CD4-positive, alpha-beta T cell treated with Interleukin-1 beta for 1 hour (primary cell): ENCODE results near the gene DSP.

Experiments used
- DNase-seq, 2 donors: peaks; one replicate each; pipeline ENCODE4 v3.0.0-alpha.2; 2020 to 2022

Gene DSP

DNA sequence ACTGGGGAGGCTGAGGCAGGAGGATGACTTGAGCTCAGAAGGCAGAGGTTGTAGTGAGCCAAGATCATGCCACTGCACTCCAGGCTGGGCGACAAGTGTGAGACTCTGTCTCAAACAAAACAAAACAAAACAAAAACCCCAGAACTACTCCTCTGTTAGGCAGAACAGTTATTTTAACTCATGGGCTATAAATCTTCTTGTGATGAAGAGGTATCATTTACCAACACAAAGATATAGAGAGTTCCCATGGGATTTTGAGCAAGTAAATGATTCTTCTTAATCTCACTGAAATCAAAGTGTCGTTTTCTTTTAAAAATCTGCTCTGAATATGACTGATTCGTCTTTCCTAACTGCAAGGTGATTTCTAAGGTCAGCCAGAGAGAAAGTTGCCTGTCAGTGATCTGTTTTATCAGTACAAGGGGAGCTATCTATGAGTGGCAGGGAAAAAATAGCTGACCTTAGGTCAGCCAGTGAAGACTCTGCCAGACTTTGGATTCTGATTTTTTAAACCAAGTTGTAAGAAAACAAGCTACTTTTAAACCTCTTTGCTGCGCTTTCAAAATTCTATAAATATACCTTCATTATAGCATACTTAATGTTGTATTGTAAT, 3.8 kb upstream of the DSP start:
- DNase-seq = no peak

DNA sequence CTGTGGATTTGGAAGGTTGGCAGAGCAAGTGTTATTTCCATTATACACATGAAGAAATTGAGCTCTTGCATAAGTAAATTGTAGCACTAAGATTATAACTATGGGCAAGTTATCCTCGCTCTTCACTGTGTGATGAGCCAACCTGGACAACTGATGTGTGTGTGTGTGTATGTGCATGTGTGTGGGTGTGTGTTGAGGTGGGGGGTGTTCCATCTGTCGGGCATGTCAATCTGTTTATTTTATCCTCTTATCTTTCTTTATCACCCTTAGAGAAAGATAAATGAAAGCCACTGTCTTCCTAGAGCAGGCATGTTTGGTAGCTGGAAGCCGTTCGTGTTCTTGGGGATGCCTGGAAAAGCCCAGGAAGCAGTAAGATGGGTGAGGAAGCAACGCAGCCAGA, 3.0 kb upstream of the DSP start:
- DNase-seq = no peak

DNA sequence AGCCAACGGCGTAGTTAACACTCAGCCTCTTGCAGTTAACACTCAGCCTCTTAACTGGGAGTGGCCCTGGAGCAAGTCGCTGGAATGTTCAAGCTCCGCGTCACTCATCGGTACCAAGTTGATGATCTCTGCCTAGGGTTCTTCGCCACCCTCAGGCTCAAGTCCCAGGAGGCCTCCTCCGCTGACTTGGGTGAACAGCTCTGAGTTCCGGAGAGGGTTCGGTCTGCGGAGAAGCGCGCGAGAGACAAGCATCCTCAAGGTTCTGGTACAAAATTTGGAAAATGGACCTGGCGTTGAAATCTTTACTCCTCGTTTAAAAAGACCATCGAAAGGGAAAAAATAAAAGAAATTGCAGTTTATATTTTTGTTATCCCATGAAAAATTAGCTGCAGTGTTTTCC, 876 bp upstream of the DSP start:
- no peak for DNase-seq

DNA sequence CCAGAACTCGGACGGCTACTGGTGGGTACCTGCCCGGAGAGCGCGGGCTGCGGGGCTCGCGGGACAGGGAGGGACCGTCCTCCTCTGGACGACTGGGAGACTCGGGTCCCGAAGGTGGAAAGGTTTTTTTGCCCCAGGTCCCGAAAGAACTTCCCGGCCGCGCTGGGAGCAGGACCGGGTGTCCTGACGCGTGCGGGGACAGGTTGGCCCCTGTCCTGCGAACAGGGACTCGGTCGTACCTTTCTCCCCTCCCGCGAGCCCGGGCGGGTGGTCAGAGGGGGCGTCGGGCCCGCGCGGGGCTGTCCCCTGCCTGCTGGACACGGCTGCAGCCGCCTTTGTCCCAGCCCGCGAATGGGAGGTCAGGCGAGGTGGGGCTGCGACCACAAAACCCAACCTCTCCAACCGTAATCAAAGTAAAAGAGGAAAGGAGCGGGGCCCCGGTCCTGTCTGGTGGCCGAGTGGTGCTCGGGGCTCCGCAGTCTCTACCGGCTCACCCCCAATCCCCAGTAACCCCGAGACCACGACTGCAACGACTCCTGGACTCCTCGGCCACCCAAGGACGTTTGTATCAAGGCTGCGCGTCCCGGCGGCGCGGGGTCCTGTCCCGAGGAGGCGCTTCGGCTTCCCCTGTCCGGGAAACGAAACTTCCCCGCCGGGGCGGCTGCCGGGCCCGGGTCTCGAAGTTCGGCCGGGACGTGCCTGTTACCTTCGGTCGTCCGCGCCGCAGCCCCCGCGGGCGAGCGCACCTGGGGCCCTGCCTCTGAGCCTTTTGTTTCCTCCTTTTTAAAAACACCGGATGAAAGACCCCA, 798 bp downstream of the DSP start:
- DNase-seq = no peak

DNA sequence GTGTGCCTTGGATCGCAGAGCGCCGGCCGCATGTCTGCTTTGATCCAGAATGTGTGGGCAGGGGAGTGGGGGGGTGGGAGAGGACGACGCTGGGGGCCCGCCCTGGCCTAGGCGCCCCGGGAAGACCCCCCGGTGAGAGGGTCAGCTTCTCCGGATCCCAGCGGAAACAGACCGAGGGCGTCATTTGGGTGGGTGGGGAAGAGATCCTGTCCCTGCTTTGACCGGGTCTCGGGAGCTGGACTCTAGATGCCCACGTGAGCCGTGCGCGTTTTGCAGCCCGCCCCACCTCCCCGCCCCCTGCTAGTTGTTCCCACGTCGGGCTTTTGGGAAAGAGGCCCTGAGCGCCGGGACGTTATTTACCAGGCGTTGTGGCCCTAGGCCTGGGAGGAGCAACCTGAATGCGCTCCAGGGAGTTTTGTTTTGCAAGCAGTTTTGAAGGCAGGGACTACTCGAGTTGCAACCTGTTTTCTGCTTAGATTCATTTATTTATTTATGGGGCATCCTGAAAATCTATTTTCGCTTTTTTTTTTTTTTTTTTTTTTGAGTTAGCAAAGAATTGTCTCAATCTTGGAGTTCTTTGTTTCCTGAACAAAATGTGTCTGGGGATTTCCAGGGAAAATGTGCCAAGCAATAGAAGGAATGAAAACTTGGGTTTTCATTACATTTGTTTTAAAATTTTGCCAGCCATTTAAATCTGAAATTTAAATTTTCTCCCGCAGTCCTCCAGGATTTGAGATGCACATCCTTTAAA, 1.6 kb downstream of the DSP start:
- no peak for DNase-seq

DNA sequence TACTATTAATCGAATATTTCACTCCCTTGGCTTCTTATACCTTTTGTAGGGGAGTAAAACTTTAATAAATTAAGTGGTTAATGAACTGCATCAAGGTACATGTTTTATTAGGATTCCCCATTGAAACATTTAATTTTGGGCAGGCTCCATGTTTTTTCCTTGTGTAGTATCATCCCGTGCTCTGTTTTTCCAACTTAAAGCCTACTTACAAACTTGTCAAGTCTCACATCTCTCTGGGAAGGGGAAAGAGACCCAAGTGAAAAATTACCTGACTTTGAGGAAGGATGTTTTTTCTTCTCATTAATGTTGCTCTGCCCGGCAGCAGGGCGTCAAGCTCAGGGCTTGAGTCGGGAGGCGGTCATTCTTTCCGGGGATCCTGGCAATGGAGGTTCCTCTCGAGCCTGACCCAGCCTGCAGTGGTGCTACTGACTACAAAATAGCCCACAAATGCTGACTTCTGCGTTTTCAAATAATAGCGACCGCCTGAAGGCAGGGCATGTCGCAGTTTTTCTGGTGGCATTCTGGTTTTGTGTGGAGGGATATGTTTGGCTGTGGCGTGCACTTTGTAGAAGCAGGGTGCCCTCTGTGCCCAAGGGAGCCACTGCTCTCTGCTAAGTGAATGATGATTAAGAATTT, 2.4 kb downstream of the DSP start:
- DNase-seq = no peak

DNA sequence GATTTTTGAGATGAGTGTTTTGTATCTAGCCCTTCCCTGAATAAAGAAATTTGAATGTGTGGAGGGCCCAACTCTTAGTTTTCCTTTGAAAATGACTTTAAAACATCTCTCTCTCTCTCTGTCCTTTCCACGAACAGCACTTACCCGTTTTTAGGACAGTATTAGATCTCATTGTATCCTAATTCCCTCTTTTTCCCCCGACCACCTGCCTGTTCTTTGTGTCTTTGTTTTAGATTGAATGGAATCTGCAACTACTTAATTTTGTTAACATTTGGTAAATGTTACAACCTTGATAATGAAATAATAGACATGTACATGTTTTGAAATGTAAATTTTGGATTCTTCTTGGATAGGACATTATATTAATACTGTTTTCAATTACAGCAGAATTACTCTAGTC, 3.1 kb downstream of the DSP start:
- no peak for DNase-seq

DNA sequence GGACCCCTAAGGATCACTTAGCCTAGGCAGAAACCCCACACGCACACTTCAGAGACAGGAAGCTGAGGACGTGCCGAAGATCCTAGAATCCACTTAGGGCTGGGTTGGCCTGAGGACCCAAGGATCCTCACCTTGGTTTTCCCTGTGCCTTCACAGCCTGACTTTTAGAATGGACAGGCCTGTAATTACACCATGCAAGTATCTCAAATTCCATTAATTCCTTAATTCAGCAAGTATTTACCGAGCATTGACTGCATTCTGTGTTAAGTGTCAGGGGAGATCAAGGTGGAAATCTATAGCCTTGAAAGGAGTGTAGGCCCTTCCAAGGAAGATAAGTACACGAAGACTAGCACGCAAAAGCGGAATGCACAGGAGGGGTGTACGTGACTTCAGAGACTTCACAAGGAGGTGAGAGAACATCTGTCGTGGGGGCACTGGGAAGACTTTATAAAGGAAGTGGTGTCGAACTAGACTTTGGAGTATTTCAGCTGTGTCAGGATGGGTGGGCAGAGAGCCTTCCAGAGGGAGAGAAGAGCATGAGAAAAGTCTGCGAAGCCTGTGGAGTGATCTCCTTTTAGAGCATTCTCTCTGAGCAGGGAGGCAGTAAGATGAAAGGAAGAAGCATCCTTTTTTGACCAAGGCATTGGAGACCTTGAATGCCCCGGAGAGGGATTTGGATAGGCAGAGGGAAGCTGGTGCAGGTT, 4.0 kb downstream of the DSP start:
- DNase-seq = no peak

DNA sequence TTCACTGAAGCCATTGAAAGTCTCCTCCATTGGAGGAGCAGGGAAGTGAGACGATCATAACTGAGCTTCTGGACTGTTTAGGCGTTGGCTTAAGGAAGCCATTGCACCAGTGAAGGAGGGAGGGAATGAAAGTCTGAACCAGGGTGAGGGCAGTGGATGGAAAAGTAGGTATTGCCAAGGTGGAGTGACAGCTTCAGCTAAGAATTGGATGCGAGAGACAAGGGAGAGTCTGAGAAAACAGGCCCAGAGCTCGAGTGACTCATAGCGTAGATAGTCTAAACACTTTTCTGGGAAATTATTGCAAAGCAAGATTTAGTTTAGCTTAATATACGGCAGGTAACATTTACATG, 4.5 kb downstream of the DSP start:
- no peak for DNase-seq

DNA sequence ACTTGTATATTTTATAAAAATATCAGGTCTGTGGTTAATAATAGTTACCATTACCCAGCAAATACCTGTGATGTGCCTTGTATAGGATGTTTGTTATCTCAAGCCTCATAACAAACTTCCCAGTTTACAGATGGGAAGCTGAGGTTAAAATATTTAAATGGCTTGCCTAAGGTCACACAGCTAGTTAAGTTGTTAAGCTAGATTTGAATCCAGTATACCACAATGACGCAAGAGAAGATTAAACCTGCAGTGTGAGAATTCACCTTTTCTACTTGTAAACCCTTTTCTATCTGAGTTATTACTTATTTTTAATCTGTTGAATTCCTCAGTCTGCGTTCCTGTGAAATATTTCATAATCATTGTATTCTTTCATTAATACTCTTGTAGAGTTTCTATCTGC, 4.9 kb downstream of the DSP start:
- no peak for DNase-seq

DNA sequence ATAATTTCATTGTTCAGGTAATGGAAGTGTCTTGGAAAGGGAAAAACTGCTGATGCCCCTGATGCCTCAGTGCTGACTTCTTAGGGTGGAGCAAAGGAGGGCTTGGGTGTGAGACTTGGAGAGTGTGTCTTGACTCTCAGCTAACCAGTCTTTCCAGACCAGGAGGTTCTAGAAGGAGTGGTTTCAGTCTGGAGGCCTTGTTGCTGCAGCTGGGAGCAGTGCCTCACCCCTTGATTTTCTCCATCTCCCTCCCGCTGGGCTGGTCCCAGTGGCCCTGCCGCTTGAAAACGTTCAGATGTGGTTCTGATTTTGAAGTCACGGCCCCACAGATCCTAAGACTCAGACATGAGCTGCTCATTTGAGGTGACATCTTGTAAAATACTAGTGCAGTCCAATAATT, 5.4 kb downstream of the DSP start:
- no peak for DNase-seq

DNA sequence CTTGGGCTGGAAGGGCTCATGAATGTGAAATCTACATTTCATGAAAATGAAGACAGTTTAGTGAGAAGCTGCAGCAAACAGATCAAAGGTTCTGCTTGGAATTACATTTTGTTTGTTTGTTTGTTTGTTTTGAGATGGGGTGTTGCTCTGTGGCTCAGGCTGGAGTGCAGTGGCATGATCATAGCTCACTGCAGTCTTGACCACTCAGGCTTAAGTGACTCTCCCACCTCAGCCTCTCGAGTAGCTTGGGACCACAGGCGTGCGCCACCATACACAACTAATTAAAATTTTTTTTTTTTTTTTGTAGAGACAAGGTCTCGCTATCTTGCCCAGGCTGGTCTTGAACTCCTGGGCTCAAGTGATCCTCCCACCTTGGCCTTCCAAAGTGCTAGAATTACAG, 5.8 kb downstream of the DSP start:
- DNase-seq = no peak

DNA sequence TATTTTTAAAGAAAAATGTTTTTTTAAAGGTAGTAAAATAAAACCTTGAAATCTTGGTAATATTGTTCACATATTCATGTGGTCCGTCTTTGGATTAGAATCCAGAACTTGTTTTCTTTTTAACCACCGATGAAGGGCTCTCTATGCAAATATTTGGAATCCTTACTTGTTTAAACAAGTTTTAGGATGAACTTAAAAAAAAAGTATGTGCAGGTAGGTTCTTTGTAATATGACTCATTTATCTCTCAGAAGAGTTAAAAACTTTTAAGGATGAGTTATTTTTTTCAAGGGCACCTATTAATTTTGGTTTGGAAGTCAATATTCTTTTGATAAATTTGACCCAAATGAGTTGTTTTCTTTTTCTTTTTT, 8.9 kb downstream of the DSP start:
- no peak for DNase-seq

DNA sequence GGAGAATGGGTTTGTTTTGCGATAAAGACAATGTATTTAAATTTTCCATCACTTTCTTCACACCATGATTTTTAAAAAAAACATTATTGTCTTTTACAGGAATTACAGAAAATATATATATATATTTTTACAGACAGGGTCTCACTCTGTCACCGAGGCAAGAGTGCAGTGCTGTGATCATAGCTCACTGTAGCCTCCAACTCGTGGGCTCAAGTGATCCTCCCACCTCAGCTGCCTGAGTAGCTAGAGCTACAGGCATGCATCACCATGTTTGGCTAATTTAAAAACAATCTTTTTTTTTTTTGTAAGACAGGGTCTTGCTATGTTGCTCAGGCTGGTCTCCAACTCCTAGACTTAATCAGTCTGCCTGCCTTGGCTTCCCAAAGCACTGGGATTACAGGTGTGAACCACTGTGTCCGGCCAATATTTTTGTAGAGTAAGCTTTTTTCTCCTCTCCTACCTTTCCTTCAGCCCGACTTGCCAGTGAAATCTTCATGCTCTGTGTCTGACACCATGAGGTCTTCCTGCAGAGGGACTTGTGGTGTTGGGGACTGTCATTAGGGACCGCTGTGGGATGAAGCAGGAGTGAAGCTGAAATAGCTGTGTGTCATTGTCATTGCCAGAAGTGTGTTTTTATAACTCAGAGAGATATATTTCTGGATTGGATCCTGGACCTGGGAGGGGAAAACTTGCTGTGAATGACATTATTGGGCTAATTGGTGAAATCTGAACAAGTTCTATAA, 13.2 kb downstream of the DSP start:
- no peak for DNase-seq

DNA sequence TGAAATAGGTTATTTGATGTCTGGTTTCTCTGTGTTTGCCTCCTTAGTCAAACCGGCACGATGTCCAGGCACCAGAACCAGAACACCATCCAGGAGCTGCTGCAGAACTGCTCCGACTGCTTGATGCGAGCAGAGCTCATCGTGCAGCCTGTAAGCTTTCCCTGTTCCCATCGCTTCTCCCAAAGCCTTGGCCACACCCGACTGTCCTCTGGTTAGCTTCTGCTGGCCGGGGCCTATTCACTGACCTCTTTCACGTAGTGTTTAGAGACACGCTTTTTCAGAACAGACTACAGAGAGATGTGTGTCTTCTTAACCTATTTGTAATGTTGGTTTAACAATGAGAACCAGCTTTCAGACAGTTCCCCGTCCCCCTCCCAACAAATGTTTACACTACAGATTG, 14.2 kb downstream of the DSP start:
- no peak for DNase-seq

DNA sequence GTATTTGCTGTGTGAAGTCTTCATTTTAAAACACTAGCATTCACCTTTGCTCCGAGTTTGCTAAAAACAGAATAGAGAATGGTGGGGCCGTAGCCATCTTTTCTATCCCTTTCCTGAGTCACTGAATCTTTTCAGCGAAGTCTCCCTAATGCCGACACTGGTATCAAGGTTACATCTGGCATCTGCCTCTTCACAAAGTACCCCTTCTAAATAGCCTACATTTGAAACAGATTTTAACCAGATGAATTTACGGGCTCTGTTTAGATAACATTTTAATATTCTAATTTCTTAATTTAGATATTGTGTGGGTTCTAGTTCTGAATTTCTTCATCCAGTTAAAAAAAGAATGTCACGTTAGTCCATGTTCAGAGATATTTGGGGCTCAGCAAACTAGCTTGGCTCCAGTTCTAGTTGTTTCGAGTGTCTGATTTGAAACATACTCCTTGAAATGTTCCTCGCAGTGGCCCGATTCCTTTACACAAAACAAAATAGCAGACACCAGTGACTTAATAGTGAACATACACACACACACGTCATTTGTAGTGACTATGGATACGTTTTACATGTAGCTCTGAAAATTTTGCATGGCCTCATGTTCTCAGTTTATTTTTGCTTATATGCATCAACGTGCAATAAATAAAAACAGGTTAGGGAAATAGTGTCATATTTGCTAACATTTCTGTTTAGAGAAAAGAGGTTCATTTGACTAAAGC, 15.1 kb downstream of the DSP start:
- no peak for DNase-seq

DNA sequence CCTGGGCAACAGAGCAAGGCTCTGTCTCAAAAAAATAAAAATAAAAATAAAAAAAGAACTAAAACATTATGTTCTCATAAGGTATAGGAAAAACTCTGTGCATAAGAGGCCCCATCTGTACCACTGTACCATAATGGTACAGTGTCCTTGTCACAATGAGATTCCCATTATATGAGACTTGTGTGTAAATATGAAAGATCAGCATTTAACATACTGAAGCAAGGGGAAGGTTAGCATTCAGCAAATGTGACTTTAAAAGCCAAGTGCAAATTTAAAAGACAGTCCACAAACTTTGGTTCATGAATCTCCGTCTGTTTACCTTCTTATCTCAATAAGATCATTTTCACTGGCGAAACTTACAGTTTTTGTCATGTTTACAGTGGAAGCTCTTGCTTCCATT, 16.2 kb downstream of the DSP start:
- DNase-seq = no peak

DNA sequence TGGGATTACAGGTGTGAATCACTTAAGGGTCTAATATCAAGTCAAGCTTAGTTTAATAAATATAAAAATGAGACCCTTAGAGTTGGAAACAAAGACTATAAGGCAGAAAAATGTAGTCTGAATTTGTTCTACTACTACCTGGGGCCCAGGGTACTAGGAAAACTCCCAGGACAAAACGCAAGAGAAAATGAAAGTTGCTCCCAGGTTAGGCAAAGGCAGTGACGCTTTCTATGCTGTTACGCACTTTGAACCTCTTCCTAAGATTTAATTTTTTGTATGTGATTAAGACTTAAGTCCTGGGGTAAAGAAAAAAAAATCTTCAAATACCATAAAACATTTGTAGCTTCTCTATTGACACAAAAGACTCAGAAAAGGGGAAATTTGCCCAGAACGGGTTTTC, 17.3 kb downstream of the DSP start:
- no peak for DNase-seq

DNA sequence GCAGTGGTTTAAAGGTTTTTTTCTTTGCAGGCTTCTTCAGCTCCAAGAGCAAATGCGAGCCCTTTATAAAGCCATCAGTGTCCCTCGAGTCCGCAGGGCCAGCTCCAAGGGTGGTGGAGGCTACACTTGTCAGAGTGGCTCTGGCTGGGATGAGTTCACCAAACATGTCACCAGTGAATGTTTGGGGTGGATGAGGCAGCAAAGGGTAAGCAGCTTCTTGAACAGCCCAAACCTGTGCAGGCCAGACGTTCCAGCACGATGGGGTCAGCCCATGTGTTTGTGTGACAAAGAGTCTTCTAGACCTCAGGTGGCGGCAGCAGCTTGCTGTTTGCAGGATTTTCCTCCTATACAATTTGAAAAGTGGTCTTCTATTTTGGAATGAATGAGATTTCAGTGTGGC, 17.7 kb downstream of the DSP start:
- no peak for DNase-seq

DNA sequence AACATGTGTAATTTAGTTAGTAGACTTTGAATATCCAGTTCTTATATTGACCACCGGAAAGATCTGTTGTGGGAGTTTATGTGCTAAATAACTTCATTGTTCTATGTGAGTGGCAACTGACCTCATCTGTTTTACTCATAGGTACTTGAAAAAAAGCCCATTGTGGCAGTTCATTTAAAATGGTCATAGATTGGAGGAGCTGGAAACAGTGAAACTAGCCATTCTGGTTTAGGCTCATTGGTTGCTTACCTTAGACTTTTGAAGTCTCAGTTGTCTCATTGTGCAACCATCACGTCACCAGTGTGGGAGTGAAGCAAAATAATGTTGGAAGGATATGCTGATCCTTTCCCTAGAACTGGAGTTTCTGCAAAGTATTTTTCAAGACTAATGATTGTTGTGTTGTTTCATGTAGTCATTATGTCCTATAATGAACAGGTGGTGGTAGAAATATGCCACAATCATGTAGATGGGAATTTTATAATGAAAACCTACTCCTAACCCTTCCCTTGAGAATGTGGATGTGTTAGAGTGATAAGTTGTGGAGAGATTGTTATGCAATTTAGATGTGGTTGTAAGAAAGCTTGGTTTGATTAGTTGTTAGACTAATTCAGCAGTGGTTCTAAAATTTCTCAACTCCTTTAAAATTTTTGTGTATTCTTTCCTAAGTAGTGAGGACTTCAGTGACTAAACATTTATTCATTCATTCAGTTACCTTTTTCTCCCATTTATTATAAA, 18.3 kb downstream of the DSP start:
- no peak for DNase-seq
